HepG2 (cell line): ENCODE results near the gene CACNA1C. TPM values are rescaled to one million over a fixed set of nuclear protein-coding genes. Genes with fewer than 3 reads are reported as not detected.

Source experiments
- ATAC-seq: fragments of 200-7000 bp; cut with Tn5 transposase; 3 replicates; pipeline ENCODE4 v1.9.1; 2020; ENCODE audit warnings: mild to moderate bottlenecking, moderate library complexity
- BruUV-seq: library from RNA; stranded (reverse); fragments of 400-500 nt; replicated peaks from 2 replicates; lab custom pipeline; 2021; lab: Mats Ljungman, UMichigan
- CTCF ChIA-PET: fragments of 300-600 bp; formaldehyde crosslinking; extraction: SDS; loops from one replicate; lab custom pipeline; 2021; ENCODE audit warnings: low total read pairs, inconsistent platforms, low intra/inter-chr PET ratio; lab: Yijun Ruan, JAX
- POLR2A ChIA-PET: fragments of 350-600 bp; sonication (Branson Sonifier 250); formaldehyde crosslinking; loops from one replicate; lab custom pipeline; 2020; ENCODE audit warnings: antibody characterized with exemption, inconsistent platforms; lab: Yijun Ruan, JAX
- DNase-seq: peaks from one replicate; pipeline ENCODE4 v3.0.0-alpha.2; 2015; ENCODE audit warnings: low spot score
- FAIRE-seq: peaks from 3 replicates; lab custom pipeline; 2011; peaks lifted over from hg19 to GRCh38; lab: Jason Lieb, UNC
- H2AFZ ChIP-seq: one replicate; pipeline ENCODE4 v1.6.1; 2011; ENCODE audit warnings: low read length, inconsistent platforms
- H3K27ac ChIP-seq: fragments of 300-600 bp; 3 replicates; pipeline ENCODE4 v1.8.0; 2011; ENCODE audit warnings: mixed run types, mild to moderate bottlenecking, mixed read lengths, low read length, inconsistent platforms; ENCODE audit not compliant: insufficient read depth; ENCODE audit errors: extremely low read length
- H3K27me3 ChIP-seq, 2 experiments: fragments of 200-600 bp in 1 of 2; 2 replicates in 1 of 2; 3 replicates in 1 of 2; pipeline versions ENCODE4 v1.6.0 to v1.8.0; 2011; ENCODE audit warnings: low read length in 2 of 2, mild to moderate bottlenecking in 2 of 2, moderate library complexity in 2 of 2, inconsistent platforms in 1 of 2; ENCODE audit not compliant: insufficient read depth in 2 of 2, control insufficient read depth in 1 of 2
- H3K36me3 ChIP-seq, 2 experiments: fragments of 200-600 bp in 1 of 2; replicated peaks in 1 of 2; 2 replicates in 1 of 2; 3 replicates in 1 of 2; pipeline versions ENCODE4 v1.5.1 to v1.8.0; 2011; ENCODE audit warnings: low read length in 2 of 2, inconsistent platforms in 1 of 2; ENCODE audit not compliant: insufficient read depth in 2 of 2, control insufficient read depth in 1 of 2
- H3K4me1 ChIP-seq: 2 replicates; pipeline ENCODE4 v1.5.1; 2012; ENCODE audit warnings: low read length, inconsistent platforms; ENCODE audit not compliant: insufficient read depth
- H3K4me2 ChIP-seq: 2 replicates; pipeline ENCODE4 v1.6.0; 2011; ENCODE audit warnings: low read depth, low read length, inconsistent platforms
- H3K4me3 ChIP-seq, 3 experiments: fragments of 200-600 bp in 1 of 3; sonication (generic), shearing (Covaris generic) in 1 of 3; replicated peaks in 1 of 3; 2 replicates each; pipeline ENCODE4 v1.5.1; 2011 to 2016; ENCODE audit warnings: low read length in 3 of 3, inconsistent platforms in 2 of 3, low read depth in 2 of 3, mild to moderate bottlenecking in 2 of 3, control low read depth in 1 of 3, mixed read lengths in 1 of 3; ENCODE audit not compliant: insufficient read depth in 1 of 3
- H3K79me2 ChIP-seq: one replicate; pipeline ENCODE4 v1.6.1; 2011; ENCODE audit warnings: low read length, inconsistent platforms; ENCODE audit not compliant: insufficient read depth
- H3K9ac ChIP-seq: 2 replicates; pipeline ENCODE4 v1.6.0; 2011; ENCODE audit warnings: mild to moderate bottlenecking, low read depth, low read length, inconsistent platforms; ENCODE audit not compliant: insufficient read depth
- H3K9me3 ChIP-seq: 2 replicates; pipeline ENCODE4 v1.5.1; 2012; ENCODE audit warnings: mild to moderate bottlenecking, low read length
- H4K20me1 ChIP-seq: 2 replicates; pipeline ENCODE4 v1.6.0; 2011; ENCODE audit warnings: inconsistent platforms, mild to moderate bottlenecking, low read length, moderate library complexity; ENCODE audit not compliant: insufficient read depth
- KMT2A ChIP-seq: sonication (generic); formaldehyde crosslinking; IDR thresholded peaks from 2 replicates; pipeline ENCODE4 v1.4.0; 2020; ENCODE audit warnings: missing genetic modification reagents
- PITX1 ChIP-seq: sonication (generic); formaldehyde crosslinking; IDR thresholded peaks from 2 replicates; pipeline ENCODE4 v1.5.1; 2020; ENCODE audit warnings: mild to moderate bottlenecking, missing genetic modification reagents
- PLRG1 ChIP-seq: fragments of 450-650 bp; conservative IDR thresholded peaks from 2 replicates; pipeline ENCODE4 v1.6.1; 2016
- REXO4 ChIP-seq: sonication (generic); formaldehyde crosslinking; IDR thresholded peaks from 2 replicates; pipeline ENCODE4 v1.8.0; 2022; ENCODE audit warnings: missing genetic modification reagents, mild to moderate bottlenecking, borderline replicate concordance
- RFXAP ChIP-seq: sonication (generic); formaldehyde crosslinking; IDR thresholded peaks from 2 replicates; pipeline ENCODE4 v1.4.0; 2020; ENCODE audit warnings: missing genetic modification reagents, borderline replicate concordance
- TMF1 ChIP-seq: sonication (generic); formaldehyde crosslinking; IDR thresholded peaks from 2 replicates; pipeline ENCODE4 v1.8.1; 2022; ENCODE audit warnings: low read depth, missing genetic modification reagents
- ZNF430 ChIP-seq: sonication (generic); formaldehyde crosslinking; IDR thresholded peaks from 2 replicates; pipeline ENCODE4 v1.9.0; 2021; ENCODE audit warnings: mild to moderate bottlenecking, missing genetic modification reagents
- ZNF552 ChIP-seq: sonication (generic); formaldehyde crosslinking; IDR thresholded peaks from 2 replicates; pipeline ENCODE4 v1.9.0; 2022; ENCODE audit warnings: missing genetic modification reagents, mild to moderate bottlenecking, borderline replicate concordance
- ZNF776 ChIP-seq: sonication (generic); formaldehyde crosslinking; IDR thresholded peaks from 2 replicates; pipeline ENCODE4 v1.4.0; 2020; ENCODE audit warnings: mild to moderate bottlenecking, missing genetic modification reagents
- WGBS: methylation state at CpG from one replicate; pipeline ENCODE4 v1.1.6; 2017; ENCODE audit warnings: low lambda C conversion rate; 5-methylcytosine and 5-hydroxymethylcytosine counted together
- in situ Hi-C: cut with HindIII; loops from 2 replicates; pipeline ENCODE4 v1.10.0; 2017; ENCODE audit warnings: low pct_unique_long_range_greater_than_20kb; ENCODE audit not compliant: extremely low pct_ligation_motif_present
- intact Hi-C: fragments of 100-400 bp; cut with micrococcal nuclease; formaldehyde crosslinking; loops from one replicate; pipeline ENCODE4 v1.10.0; 2022; ENCODE audit not compliant: unreplicated experiment
- polyA plus RNA-seq, 8 experiments: library from polyadenylated mRNA; depleted of rRNA in 3 of 8; stranded (reverse) in 7 of 8; unstranded in 1 of 8; fragments of >200 nt; fragmentation: Illumina TruSeq in 4 of 8; extraction: Trizol in 4 of 8; gene quantifications; 2 replicates each; pipeline versions ENCODE4 v1.2.1 to v1.2.3, GENCODE V29; 2011 to 2016; ENCODE audit warnings: low read depth in 4 of 8, missing spikeins in 1 of 8, mixed read lengths in 1 of 8; ENCODE audit not compliant: insufficient read depth in 1 of 8
- total RNA-seq, 5 experiments: library from RNA; depleted of rRNA; stranded (reverse); fragments of >200 nt; fragmentation: Illumina TruSeq; extraction: Trizol; gene quantifications; 2 replicates each; pipeline ENCODE4 v1.2.3, GENCODE V29; 2016; ENCODE audit warnings: low read depth in 1 of 5
- TF ChIP-seq, protein P1 (sequence below): sonication (generic); formaldehyde crosslinking; conservative IDR thresholded peaks from 2 replicates; pipeline ENCODE4 v1.4.0; 2020; ENCODE audit warnings: missing genetic modification reagents

Gene CACNA1C
- total and polyA plus RNA-seq, 2 of the 13 experiments (the other 11 are each of a cell fraction or from before 2014, with no cell fraction given) = not detected

GRCh38 chr12:2337031-2338010 is 284.5 kb downstream of the CACNA1C start:
- FAIRE-seq = no peak
- Histone ChIP-seq H2AFZ (no peak overlapping the region), H3K27ac (no peak overlapping the region), H3K9me3 (no peaks in the 10 kb centered on the region), H3K36me3 (no peaks in the 10 kb centered on the region), H3K9ac (no peak overlapping the region), H3K4me1 (no peaks in the 10 kb centered on the region), H3K27me3 (peaks cover 0 to 22% of the 10 kb centered on the region in 2 experiments; a peak in 3 of 5 replicates), H3K4me3 (no peak overlapping the region), H4K20me1 (no peaks in the 10 kb centered on the region), H3K4me2 (no peak overlapping the region), H3K79me2 (no peaks in the 10 kb centered on the region)
- no peak for ATAC-seq
- 3% methylated on average over 7 of the region's 11 CpGs for WGBS
- no TSS peak for BruUV-seq
- TF ChIP-seq KMT2A (CRISPR knock-in tag) (no peak), REXO4 (no peak), PITX1 (CRISPR knock-in tag) (no peak), PLRG1 (no peak), RFXAP (CRISPR knock-in tag) (no peak), ZNF430 (CRISPR knock-in tag) (no peak), ZNF776 (CRISPR knock-in tag) (no peak), TMF1 (CRISPR knock-in tag) (no peak), ZNF552 (no peak)
- TF ChIP-seq, protein P1, sequence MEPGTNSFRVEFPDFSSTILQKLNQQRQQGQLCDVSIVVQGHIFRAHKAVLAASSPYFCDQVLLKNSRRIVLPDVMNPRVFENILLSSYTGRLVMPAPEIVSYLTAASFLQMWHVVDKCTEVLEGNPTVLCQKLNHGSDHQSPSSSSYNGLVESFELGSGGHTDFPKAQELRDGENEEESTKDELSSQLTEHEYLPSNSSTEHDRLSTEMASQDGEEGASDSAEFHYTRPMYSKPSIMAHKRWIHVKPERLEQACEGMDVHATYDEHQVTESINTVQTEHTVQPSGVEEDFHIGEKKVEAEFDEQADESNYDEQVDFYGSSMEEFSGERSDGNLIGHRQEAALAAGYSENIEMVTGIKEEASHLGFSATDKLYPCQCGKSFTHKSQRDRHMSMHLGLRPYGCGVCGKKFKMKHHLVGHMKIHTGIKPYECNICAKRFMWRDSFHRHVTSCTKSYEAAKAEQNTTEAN (CRISPR knock-in tag) = no peak
- CTCF ChIA-PET = no interaction called here
- POLR2A ChIA-PET = no interaction called here
- DNase-seq = no peak
- intact Hi-C loops (no loop called here), in situ Hi-C loops (no loop called here)
